PC-9 (cell line): ENCODE measurements around the gene LTBP3. TPM values are rescaled to one million over a fixed set of nuclear protein-coding genes. Genes with fewer than 3 reads are reported as not detected.
A peak's percentile ranks its signal among the peaks of the same experiment; 100 is the strongest.

ENCODE experiments used
- BruUV-seq: library from RNA; stranded (reverse); fragments of 400-500 nt; replicated peaks from 2 replicates; lab custom pipeline; 2021; lab: Mats Ljungman, UMichigan
- CTCF ChIA-PET: fragments of 300-600 bp; sonication (Branson Sonifier 250); formaldehyde crosslinking; loops from one replicate; lab custom pipeline; 2022; ENCODE audit warnings: antibody characterized with exemption; lab: Charles Lee
- POLR2A ChIA-PET: fragments of 300-600 bp; sonication (Branson Sonifier 250); formaldehyde crosslinking; loops from one replicate; lab custom pipeline; 2022; ENCODE audit warnings: antibody characterized with exemption; ENCODE audit not compliant: unreplicated experiment; lab: Charles Lee
- DNase-seq, 2 experiments: peaks; one replicate each; pipeline versions ENCODE4 v3.0.0 to v3.0.0-alpha.2; 2015 to 2022; ENCODE audit warnings: mixed read lengths in 1 of 2
- H2AFZ ChIP-seq: fragments of 200-600 bp; sonication (generic); 2 replicates; pipeline ENCODE4 v1.8.1; 2017; ENCODE audit warnings: antibody characterized with exemption
- H3F3A ChIP-seq: fragments of 200-600 bp; sonication (generic); 2 replicates; pipeline ENCODE4 v1.8.1; 2017; ENCODE audit warnings: antibody characterized with exemption, mild to moderate bottlenecking, low read depth; ENCODE audit not compliant: insufficient read depth
- H3K27ac ChIP-seq: fragments of 200-600 bp; sonication (generic); 2 replicates; pipeline ENCODE4 v1.6.1; 2016; ENCODE audit warnings: mixed run types
- H3K27me3 ChIP-seq: fragments of 200-600 bp; sonication (generic); 2 replicates; pipeline ENCODE4 v1.6.1; 2016; ENCODE audit warnings: low read depth, mixed run types; ENCODE audit not compliant: insufficient read depth
- H3K36me3 ChIP-seq: fragments of 200-600 bp; sonication (generic); 2 replicates; pipeline ENCODE4 v1.6.1; 2016; ENCODE audit warnings: low read depth, mixed run types
- H3K4me1 ChIP-seq: fragments of 200-600 bp; sonication (generic); replicated peaks from 2 replicates; pipeline ENCODE4 v1.6.1; 2016; ENCODE audit warnings: mixed run types; ENCODE audit not compliant: insufficient read depth
- H3K4me2 ChIP-seq: fragments of 200-600 bp; sonication (generic); 2 replicates; pipeline ENCODE4 v1.6.1; 2017; ENCODE audit warnings: mixed run types
- H3K4me3 ChIP-seq: fragments of 200-600 bp; sonication (generic); 2 replicates; pipeline ENCODE4 v1.6.1; 2016; ENCODE audit warnings: mixed run types
- H3K79me2 ChIP-seq: fragments of 200-600 bp; sonication (generic); 2 replicates; pipeline ENCODE4 v1.6.1; 2017; ENCODE audit warnings: low read depth, mixed run types
- H3K9me2 ChIP-seq: fragments of 200-600 bp; sonication (generic); 2 replicates; pipeline ENCODE4 v1.8.1; 2017; ENCODE audit warnings: mild to moderate bottlenecking; ENCODE audit not compliant: insufficient read depth
- H3K9me3 ChIP-seq: fragments of 200-600 bp; sonication (generic); 2 replicates; pipeline ENCODE4 v1.8.1; 2016; ENCODE audit warnings: low read depth; ENCODE audit not compliant: insufficient read depth
- H4K20me1 ChIP-seq: fragments of 200-600 bp; sonication (generic); 2 replicates; pipeline ENCODE4 v1.8.1; 2017; ENCODE audit not compliant: insufficient read depth
- CTCF ChIP-seq: fragments of 200-600 bp; sonication (generic); conservative IDR thresholded peaks from 2 replicates; pipeline ENCODE4 v1.6.1; 2017; ENCODE audit warnings: mixed run types, antibody characterized with exemption, mild to moderate bottlenecking, moderate library complexity
- EZH2 ChIP-seq: fragments of 200-600 bp; sonication (generic); IDR thresholded peaks from 2 replicates; pipeline ENCODE4 v1.8.0; 2017; ENCODE audit warnings: antibody characterized with exemption, low read depth
- intact Hi-C: fragments of 100-400 bp; cut with micrococcal nuclease; formaldehyde crosslinking; loops from one replicate; pipeline ENCODE4 v1.10.0; 2022; ENCODE audit not compliant: unreplicated experiment
- total RNA-seq: library from RNA; stranded (reverse); gene quantifications from 2 replicates; pipeline ENCODE4 v1.2.3, GENCODE V29; 2021

Gene LTBP3
- total RNA-seq, 1 experiment from 2014 or later, result 455 TPM

GRCh38 chr11:65503949-65504673, 54.0 kb downstream of the LTBP3 start:
- Histone ChIP-seq H3K27ac (peak overlapping the region; percentile 97), H3K4me2 (peak overlapping the region; percentile 99), H3K27me3 (no peaks in the 10 kb centered on the region), H3K36me3 (peaks cover 66% of the 10 kb centered on the region), H4K20me1 (peaks cover 80% of the 10 kb centered on the region), H3F3A (peaks cover 95% of the 10 kb centered on the region), H2AFZ (no peak overlapping the region), H3K4me1 (peaks cover 56% of the 10 kb centered on the region), H3K79me2 (peaks cover 77% of the 10 kb centered on the region), H3K4me3 (peak overlapping the region; percentile 99), H3K9me3 (no peaks in the 10 kb centered on the region), H3K9me2 (no peaks in the 10 kb centered on the region)
- BruUV-seq, result no TSS peak
- ChIA-PET CTCF (interaction anchor here (0.6 kb wide), 2 partner anchors 24 to 25 kb away, joined by 3 to 5 read pairs; no protein-coding TSS in a partner anchor), POLR2A (interaction anchor here (0.6 to 2.7 kb wide), 9 partner anchors 12 to 844 kb away, joined by 3 to 29 read pairs (median 6); no protein-coding TSS in a partner anchor)
- no peak for DNase-seq
- intact Hi-C loops, result no loop called here
- no peak for TF ChIP-seq EZH2
- no peak for TF ChIP-seq CTCF

- peaks cover 52% of the 10 kb centered on the region for H3K4me1 ChIP-seq
- ChIA-PET CTCF (interaction anchor here (0.6 kb wide), 1 partner anchor 24 kb away, joined by 5 read pairs; no protein-coding TSS in a partner anchor), POLR2A (interaction anchor here (0.6 to 2.5 kb wide), 8 partner anchors 11 to 843 kb away, joined by 3 to 29 read pairs (median 5); no protein-coding TSS in a partner anchor)
- H3K4me2 ChIP-seq, result peak overlapping the region; percentile 99
- intact Hi-C loops, result no loop called here
- H3K4me3 ChIP-seq, result peak overlapping the region; percentile 99
- no peak for DNase-seq
- peaks cover 80% of the 10 kb centered on the region for H4K20me1 ChIP-seq
- no peaks in the 10 kb centered on the region for H3K27me3 ChIP-seq
- H3K9me3 ChIP-seq, result no peaks in the 10 kb centered on the region
- H3K36me3 ChIP-seq, result peaks cover 66% of the 10 kb centered on the region
- no peak overlapping the region for H2AFZ ChIP-seq
- H3K9me2 ChIP-seq, result no peaks in the 10 kb centered on the region
- peaks cover 90% of the 10 kb centered on the region for H3F3A ChIP-seq
- no TSS peak for BruUV-seq
- TF ChIP-seq EZH2 (no peak), CTCF (no peak)
- peaks cover 83% of the 10 kb centered on the region for H3K79me2 ChIP-seq
- peak overlapping the region; percentile 97 for H3K27ac ChIP-seq
Measured at GRCh38 chr11:65503368-65503948, 54.7 kb downstream of the LTBP3 start.

GRCh38 chr11:65502555-65503367, 55.4 kb downstream of the LTBP3 start:
- peaks cover 80% of the 10 kb centered on the region for H4K20me1 ChIP-seq
- peaks cover 93% of the 10 kb centered on the region for H3F3A ChIP-seq
- no peaks in the 10 kb centered on the region for H3K9me3 ChIP-seq
- H3K79me2 ChIP-seq, result peaks cover 90% of the 10 kb centered on the region
- TF ChIP-seq CTCF, result no peak
- TF ChIP-seq EZH2, result no peak
- peaks cover 66% of the 10 kb centered on the region for H3K36me3 ChIP-seq
- peak overlapping the region; percentile 99 for H3K4me3 ChIP-seq
- no peak for DNase-seq
- intact Hi-C loops, result no loop called here
- ChIA-PET CTCF (interaction anchor here (0.6 kb wide), 1 partner anchor 8 kb away, joined by 4 read pairs; no protein-coding TSS in a partner anchor), POLR2A (interaction anchor here (0.6 to 1.6 kb wide), 9 partner anchors 11 to 149 kb away, joined by 3 to 22 read pairs (median 6); no protein-coding TSS in a partner anchor)
- H3K9me2 ChIP-seq, result no peaks in the 10 kb centered on the region
- H3K4me1 ChIP-seq, result peaks cover 48% of the 10 kb centered on the region
- no peaks in the 10 kb centered on the region for H3K27me3 ChIP-seq
- no TSS peak for BruUV-seq
- peak overlapping the region; percentile 97 for H3K27ac ChIP-seq
- peak overlapping the region; percentile 99 for H3K4me2 ChIP-seq
- H2AFZ ChIP-seq, result no peak overlapping the region
